GM15510 (cell line): ENCODE measurements around the gene CADPS.

Experiments used
- POLR2A ChIP-seq: IDR thresholded peaks from 3 replicates; pipeline ENCODE4 v1.6.1; 2011; ENCODE audit warnings: borderline replicate concordance; ENCODE audit not compliant: insufficient read length; ENCODE audit errors: extremely low read depth

CADPS gene

DNA sequence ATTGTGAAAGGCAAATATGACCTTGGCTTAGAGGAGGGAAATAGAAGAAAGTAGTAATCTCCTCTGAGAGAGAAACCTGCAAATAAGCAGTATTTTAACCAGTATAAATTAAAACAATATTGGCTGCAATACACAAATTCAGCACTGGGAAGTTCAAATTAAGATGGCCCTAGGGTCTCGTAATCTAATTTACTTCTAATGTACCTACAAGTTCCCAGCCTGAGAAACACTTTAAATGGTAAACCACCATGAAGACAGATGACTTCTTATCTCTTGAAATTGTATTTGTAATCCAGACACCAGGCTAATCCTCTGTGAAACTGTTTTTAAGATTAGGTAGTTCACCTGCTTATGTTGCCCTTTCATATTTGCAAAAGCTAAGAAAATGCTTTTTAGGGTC lies 199.7 kb downstream of the CADPS start:
- no peak for TF ChIP-seq POLR2A

DNA sequence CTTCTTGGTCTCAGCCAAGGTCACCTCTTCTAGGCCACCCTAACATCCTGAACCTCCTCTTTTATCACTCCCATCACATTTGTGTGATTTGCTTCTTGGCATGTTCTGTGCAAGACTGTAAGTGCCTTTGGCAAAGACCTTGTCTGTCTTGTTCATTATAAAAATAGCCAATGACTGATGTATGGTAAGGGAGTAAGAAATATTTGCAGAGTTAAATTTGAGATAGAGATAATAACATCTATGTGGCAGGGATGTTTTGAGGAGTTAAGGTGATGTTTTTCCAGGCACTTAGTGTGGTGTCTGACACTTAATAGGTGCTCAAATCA lies 202.3 kb downstream of the CADPS start:
- TF ChIP-seq POLR2A, result no peak

DNA sequence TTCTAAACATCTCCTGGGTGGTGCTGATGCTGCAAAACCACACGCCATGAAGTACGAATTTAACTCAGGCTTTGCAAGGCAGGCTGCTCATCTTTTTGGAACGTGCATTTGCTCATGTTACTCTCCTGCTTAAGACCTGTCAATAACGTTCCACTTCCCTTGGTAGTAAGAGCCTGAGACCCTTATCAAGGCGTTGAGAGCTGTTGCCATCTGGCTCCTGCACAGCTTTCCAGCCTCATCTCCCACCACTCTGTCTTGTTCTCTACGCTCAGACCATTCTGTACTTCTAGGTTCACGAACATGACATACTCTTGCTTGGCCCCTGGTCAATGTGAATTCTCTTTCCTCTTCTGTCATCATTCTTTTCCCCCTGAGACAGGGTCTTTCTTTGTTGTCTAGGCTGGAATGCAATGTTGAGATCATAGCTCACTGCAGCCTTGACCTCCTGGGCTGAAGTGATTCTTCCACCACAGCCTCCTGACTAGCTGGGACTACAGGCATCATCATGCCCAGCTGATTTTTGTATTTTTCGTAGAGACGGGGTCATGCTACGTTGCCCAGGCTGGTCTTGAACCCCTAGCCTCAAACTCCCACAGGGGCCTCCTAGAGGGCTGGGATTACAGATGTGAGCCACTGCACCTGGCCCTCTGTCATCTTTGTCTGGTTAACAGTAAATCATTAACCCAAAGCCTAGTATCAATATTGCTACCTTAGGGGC lies 202.8 kb downstream of the CADPS start:
- no peak for TF ChIP-seq POLR2A

DNA sequence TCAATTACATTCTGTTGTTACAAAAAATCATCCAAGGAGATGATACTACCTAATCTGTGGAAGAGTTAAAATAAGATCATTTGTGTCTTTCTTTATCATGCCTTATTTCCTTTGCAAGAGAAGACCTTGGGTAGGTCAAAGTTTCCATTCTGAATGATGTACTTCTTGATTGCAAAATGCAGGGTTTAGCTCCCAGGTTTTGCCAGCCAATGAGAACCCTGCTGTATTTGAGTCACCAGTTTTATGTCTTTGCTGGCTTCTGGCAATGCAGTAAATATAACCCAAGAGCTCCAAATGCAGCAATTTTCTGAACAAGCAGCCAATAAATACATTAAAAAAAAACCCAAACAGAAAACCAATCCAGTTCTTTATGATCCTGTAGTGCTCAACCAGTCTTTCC lies 204.9 kb downstream of the CADPS start:
- TF ChIP-seq POLR2A, result no peak

DNA sequence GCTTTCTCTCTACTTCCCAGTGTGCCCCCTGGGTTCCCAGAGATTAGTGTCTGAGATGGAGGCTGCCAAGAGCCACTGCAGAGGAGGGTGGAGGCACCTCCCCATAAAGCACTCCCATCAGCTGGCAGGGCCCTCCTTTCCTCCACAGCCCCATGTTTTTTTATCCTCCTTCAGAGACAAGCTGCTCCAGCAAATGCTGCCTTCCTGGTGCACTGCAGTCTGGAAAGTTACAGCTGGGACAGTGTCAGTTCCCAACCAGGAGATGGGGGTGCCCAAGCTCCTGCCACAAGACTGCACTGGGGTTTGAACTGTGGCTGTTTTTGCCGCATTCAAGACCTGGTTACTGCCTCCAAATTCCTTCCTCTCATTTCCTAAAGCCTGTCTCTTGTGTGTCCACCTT lies 206.1 kb downstream of the CADPS start:
- no peak for TF ChIP-seq POLR2A

- TF ChIP-seq POLR2A, result no peak
Measured at GRCh38 chr3:62667714-62668113, 207.5 kb downstream of the CADPS start.

DNA sequence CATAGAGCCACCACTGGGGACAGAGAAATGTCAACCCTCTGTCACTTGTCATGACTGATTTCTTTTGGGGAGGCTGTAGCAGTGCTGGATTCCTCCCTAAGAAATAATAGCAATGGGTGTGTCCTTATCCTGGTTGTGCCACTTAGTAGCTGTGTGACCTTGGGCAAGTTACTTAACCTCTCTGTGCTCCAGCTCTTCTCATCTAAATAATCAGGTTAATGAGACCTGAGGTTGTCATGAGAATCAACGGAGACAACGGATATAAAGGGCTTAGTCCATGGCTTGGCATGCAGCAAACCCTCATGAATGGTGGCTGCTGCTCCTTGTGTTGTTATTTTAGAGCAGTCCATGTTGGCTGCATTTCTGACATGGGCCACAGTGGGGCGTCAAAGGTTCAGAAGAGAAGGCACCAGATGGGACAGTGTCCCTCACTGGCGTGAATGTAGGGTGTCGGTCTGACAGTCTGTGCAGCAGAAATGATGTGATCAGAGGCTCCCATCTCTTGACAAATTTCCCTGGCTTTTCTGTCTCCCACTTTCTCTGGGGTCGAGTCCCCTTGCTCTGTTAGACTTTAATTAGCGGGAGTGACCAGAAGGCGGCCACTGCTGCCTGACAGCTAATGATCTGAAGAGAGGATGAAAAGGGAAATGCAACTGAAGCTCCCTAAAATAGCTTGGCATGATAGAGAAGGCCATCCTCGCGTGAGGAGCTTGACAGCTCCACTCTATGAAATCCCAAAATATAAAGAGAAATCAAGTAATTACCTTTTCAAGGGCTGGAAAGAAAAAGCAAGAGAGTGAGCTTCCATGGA lies 209.4 kb downstream of the CADPS start:
- TF ChIP-seq POLR2A, result no peak

GRCh38 chr3:62662677-62663076 lies 212.5 kb downstream of the CADPS start:
- no peak for TF ChIP-seq POLR2A

GRCh38 chr3:62659660-62660059 lies 215.6 kb downstream of the CADPS start:
- no peak for TF ChIP-seq POLR2A

GRCh38 chr3:62655691-62656063 lies 219.5 kb downstream of the CADPS start:
- no peak for TF ChIP-seq POLR2A

DNA sequence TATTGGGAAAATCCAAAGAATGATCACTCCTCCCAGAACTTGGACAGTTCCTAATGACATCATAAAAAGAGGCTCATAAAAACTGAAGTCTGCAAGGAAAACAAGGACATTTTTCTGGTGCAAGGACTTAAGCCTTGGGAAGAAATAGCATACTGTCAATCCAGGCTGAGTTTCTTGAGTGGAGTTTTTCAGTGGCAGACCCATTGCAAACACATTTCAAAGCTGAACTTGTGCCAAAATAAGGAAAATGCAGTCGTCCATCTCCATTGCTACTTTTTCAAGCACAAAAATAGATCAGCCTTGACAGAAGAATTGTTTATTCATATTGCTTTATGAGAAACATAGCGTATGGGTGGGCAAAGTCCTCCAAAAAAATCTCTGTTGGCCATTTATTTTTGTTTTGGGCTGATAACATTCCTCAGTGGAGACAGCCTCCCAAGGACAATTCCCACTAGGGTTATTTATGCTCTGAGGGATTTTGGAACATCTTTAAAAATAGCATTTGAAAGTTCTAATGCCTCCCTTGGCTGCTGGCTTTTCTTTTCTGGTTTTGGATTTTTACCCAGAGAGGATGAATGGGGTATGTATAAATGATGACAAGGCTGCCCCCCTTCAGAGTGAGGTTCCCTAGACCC lies 220.0 kb downstream of the CADPS start:
- TF ChIP-seq POLR2A, result no peak

DNA sequence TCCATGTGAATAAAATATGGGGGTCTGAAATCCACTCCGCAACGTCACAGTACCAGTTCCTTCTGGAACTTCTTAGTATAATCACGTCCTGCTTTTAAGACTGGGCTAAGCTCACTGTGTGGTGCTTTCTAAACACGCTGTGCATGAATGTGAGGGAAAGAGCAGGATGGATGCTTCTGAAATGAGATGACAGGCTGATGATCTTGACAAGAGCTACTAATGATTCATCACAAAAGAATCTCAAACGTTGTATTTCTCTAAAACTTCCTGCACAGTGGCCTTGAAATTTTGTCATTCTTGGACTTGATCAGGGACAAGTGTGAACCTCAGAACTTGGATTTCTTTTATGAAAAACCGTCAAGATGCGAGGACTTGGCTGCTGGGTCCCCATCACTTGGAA lies 221.4 kb downstream of the CADPS start:
- TF ChIP-seq POLR2A, result no peak

- TF ChIP-seq POLR2A, result no peak
Measured at GRCh38 chr3:62647711-62648110, 227.5 kb downstream of the CADPS start.

- TF ChIP-seq POLR2A, result no peak
Measured at GRCh38 chr3:62644493-62644892, 230.7 kb downstream of the CADPS start.

DNA sequence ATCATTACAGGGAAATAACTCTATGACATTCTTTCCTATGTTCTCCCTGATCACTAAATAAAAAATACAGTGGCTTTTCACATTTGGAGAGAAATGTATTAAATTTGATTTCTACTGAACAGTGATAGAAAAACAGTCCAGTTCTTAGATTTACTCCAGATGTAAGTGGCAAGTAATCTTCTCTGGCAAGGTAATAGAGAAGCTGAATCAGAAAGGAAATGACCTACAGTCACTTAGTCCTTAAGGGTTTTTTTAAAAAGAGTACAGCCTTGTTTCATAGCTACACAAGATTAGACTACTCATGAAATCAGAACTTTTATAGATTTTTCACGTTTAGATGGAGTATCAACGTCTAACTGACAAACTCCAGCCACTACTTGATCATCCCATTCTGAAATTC lies 236.9 kb downstream of the CADPS start:
- TF ChIP-seq POLR2A, result no peak
